Measurements from ENCODE around the gene IQSEC3. TPM values are rescaled to one million over a fixed set of nuclear protein-coding genes. Genes with fewer than 3 reads are reported as not detected.

Gene IQSEC3
- total and polyA plus RNA-seq, 2 of the 13 experiments (the other 11 are each of a cell fraction or from before 2014, with no cell fraction given), result not detected

DNA sequence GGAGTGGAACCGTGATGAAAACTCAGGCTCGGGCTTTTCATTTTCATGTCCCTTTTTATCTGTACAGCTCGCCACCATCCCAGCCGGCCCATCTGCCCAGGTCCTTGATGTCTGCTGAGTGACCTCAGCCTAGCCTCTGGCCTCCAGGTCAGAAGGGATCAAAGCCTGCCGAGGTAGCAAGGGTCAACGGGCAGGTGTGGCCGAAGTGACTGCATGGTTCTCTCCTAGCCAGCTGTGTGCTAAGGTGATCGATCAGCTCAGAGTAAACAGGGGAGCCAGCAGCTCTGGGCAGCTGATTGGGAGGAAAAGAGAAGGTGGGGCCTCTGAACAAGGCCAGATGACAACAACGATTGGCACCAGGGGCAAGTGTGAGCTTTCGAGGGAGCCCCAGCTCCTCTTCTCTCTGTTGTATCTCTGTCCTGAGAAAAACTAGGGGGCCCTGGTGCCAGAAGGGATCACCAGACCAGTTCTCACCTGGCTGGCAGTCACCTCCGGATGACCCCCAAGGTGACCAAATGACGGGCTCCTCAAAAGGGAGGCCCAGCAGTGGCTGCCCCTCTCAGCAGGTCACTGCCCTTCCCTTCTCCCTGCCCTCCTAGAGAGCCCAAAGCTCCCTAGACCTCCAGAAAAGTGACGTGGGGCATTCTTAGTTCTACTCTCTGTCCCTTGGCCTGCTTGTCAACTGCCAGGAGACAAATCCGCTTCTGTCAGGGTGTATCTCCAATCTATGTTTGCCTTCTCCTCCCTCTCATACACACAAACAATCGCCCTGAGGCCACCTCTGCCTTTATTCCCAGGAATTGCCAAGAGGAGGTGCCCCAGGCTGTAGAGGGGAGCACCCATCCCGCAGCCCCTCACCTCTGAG is 143.9 kb downstream of the IQSEC3 start (continued):
- no peak for TF ChIP-seq NFIB (CRISPR knock-in tag; IDR thresholded peaks at IDR 0.05; ENCODE audit: borderline replicate concordance)
- no peak for TF ChIP-seq LCORL (IDR thresholded peaks at IDR 0.05)
- TF ChIP-seq LCORL (CRISPR knock-in tag; IDR thresholded peaks at IDR 0.05), result peak; percentile 98
- TF ChIP-seq, protein P1, sequence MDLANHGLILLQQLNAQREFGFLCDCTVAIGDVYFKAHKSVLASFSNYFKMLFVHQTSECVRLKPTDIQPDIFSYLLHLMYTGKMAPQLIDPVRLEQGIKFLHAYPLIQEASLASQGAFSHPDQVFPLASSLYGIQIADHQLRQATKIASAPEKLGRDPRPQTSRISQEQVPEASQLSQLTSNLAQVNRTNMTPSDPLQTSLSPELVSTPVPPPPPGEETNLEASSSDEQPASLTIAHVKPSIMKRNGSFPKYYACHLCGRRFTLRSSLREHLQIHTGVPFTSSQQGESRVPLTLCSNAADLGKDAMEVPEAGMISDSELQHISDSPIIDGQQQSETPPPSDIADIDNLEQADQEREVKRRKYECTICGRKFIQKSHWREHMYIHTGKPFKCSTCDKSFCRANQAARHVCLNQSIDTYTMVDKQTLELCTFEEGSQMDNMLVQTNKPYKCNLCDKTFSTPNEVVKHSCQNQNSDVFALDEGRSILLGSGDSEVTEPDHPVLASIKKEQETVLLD (CRISPR knock-in tag; IDR thresholded peaks at IDR 0.05; ENCODE audit: low read depth), result peak; percentile 64; the same call in 1 of the 2 replicates
- peak; percentile 95 for TF ChIP-seq NFIC (IDR thresholded peaks at IDR 0.05; ENCODE audit: low read length)
- TF ChIP-seq, protein P2, sequence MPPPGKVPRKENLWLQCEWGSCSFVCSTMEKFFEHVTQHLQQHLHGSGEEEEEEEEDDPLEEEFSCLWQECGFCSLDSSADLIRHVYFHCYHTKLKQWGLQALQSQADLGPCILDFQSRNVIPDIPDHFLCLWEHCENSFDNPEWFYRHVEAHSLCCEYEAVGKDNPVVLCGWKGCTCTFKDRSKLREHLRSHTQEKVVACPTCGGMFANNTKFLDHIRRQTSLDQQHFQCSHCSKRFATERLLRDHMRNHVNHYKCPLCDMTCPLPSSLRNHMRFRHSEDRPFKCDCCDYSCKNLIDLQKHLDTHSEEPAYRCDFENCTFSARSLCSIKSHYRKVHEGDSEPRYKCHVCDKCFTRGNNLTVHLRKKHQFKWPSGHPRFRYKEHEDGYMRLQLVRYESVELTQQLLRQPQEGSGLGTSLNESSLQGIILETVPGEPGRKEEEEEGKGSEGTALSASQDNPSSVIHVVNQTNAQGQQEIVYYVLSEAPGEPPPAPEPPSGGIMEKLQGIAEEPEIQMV (CRISPR knock-in tag; IDR thresholded peaks at IDR 0.05; ENCODE audit: low read depth), result peak; percentile 80; the same call in 1 of the 2 replicates
- no peak for TF ChIP-seq MLLT10 (CRISPR knock-in tag; IDR thresholded peaks at IDR 0.05)
- peak; percentile 80; the same call in 1 of the 2 replicates for TF ChIP-seq ZBTB38 (CRISPR knock-in tag; IDR thresholded peaks at IDR 0.05)
- TF ChIP-seq, protein P3, sequence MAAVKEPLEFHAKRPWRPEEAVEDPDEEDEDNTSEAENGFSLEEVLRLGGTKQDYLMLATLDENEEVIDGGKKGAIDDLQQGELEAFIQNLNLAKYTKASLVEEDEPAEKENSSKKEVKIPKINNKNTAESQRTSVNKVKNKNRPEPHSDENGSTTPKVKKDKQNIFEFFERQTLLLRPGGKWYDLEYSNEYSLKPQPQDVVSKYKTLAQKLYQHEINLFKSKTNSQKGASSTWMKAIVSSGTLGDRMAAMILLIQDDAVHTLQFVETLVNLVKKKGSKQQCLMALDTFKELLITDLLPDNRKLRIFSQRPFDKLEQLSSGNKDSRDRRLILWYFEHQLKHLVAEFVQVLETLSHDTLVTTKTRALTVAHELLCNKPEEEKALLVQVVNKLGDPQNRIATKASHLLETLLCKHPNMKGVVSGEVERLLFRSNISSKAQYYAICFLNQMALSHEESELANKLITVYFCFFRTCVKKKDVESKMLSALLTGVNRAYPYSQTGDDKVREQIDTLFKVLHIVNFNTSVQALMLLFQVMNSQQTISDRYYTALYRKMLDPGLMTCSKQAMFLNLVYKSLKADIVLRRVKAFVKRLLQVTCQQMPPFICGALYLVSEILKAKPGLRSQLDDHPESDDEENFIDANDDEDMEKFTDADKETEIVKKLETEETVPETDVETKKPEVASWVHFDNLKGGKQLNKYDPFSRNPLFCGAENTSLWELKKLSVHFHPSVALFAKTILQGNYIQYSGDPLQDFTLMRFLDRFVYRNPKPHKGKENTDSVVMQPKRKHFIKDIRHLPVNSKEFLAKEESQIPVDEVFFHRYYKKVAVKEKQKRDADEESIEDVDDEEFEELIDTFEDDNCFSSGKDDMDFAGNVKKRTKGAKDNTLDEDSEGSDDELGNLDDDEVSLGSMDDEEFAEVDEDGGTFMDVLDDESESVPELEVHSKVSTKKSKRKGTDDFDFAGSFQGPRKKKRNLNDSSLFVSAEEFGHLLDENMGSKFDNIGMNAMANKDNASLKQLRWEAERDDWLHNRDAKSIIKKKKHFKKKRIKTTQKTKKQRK (IDR thresholded peaks at IDR 0.05; ENCODE audit: low read length), result no peak
- TF ChIP-seq, protein P4, sequence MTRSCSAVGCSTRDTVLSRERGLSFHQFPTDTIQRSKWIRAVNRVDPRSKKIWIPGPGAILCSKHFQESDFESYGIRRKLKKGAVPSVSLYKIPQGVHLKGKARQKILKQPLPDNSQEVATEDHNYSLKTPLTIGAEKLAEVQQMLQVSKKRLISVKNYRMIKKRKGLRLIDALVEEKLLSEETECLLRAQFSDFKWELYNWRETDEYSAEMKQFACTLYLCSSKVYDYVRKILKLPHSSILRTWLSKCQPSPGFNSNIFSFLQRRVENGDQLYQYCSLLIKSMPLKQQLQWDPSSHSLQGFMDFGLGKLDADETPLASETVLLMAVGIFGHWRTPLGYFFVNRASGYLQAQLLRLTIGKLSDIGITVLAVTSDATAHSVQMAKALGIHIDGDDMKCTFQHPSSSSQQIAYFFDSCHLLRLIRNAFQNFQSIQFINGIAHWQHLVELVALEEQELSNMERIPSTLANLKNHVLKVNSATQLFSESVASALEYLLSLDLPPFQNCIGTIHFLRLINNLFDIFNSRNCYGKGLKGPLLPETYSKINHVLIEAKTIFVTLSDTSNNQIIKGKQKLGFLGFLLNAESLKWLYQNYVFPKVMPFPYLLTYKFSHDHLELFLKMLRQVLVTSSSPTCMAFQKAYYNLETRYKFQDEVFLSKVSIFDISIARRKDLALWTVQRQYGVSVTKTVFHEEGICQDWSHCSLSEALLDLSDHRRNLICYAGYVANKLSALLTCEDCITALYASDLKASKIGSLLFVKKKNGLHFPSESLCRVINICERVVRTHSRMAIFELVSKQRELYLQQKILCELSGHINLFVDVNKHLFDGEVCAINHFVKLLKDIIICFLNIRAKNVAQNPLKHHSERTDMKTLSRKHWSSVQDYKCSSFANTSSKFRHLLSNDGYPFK (CRISPR knock-in tag; IDR thresholded peaks at IDR 0.05; ENCODE audit: borderline replicate concordance), result peak; percentile 50; the same call in 1 of the 2 replicates
- TF ChIP-seq, protein P5, sequence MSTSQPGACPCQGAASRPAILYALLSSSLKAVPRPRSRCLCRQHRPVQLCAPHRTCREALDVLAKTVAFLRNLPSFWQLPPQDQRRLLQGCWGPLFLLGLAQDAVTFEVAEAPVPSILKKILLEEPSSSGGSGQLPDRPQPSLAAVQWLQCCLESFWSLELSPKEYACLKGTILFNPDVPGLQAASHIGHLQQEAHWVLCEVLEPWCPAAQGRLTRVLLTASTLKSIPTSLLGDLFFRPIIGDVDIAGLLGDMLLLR (CRISPR knock-in tag; IDR thresholded peaks at IDR 0.05), result peak; percentile 91
- TF ChIP-seq, protein P6, sequence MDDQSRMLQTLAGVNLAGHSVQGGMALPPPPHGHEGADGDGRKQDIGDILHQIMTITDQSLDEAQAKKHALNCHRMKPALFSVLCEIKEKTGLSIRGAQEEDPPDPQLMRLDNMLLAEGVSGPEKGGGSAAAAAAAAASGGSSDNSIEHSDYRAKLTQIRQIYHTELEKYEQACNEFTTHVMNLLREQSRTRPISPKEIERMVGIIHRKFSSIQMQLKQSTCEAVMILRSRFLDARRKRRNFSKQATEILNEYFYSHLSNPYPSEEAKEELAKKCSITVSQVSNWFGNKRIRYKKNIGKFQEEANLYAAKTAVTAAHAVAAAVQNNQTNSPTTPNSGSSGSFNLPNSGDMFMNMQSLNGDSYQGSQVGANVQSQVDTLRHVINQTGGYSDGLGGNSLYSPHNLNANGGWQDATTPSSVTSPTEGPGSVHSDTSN (CRISPR knock-in tag; IDR thresholded peaks at IDR 0.05; ENCODE audit: borderline replicate concordance), result no peak
- TF ChIP-seq, protein P7, sequence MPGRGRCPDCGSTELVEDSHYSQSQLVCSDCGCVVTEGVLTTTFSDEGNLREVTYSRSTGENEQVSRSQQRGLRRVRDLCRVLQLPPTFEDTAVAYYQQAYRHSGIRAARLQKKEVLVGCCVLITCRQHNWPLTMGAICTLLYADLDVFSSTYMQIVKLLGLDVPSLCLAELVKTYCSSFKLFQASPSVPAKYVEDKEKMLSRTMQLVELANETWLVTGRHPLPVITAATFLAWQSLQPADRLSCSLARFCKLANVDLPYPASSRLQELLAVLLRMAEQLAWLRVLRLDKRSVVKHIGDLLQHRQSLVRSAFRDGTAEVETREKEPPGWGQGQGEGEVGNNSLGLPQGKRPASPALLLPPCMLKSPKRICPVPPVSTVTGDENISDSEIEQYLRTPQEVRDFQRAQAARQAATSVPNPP (CRISPR knock-in tag; IDR thresholded peaks at IDR 0.05), result 0 out of 2 replicates have a peak, but pooled peaks have one; percentile 56
